Thyroid gland (tissue), 4 donors: Measurements from ENCODE around the gene L2HGDH.

Source experiments
- CTCF ChIP-seq, 6 experiments: fragments of 200-600 bp in 3 of 6; fragments of 450-650 bp in 3 of 6; sonication (generic) in 3 of 6; IDR thresholded peaks; one replicate each; pipeline ENCODE4 v1.5.1; 2016 to 2019; ENCODE audit warnings: antibody characterized with exemption in 6 of 6, mild to moderate bottlenecking in 2 of 6, inconsistent platforms in 1 of 6, moderate library complexity in 1 of 6
- POLR2A ChIP-seq, 2 donors: fragments of 450-650 bp; IDR thresholded peaks; one replicate each; pipeline ENCODE4 v1.6.1; 2017; ENCODE audit warnings: antibody characterized with exemption in 2 of 2, mild to moderate bottlenecking in 2 of 2, moderate library complexity in 1 of 2

DNA sequence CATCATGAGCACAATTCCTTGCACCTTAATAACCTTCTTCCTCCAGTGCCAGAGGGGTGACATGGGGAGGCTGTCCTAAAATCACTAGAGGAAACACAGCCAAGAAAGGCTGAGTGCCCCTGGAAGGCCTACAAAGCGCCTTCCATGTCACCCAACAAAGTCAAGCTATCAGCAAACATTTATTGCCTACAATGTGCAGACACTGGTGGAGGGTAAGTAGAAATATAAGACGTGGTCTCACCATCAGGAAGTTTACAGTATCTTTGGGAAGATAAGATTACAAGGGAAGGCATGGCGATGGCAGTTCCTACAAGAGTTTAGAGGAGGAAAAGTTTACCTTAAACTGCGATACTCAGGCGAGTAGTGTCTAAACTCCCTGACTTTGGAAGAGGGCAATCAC is 28.0 kb upstream of the L2HGDH start:
- TF ChIP-seq CTCF (IDR thresholded peaks at IDR 0.05) = no peak
- no peak for TF ChIP-seq POLR2A (IDR thresholded peaks at IDR 0.05)
